ENCODE results near the gene TPCN2. TPM values are rescaled to one million over a fixed set of nuclear protein-coding genes. Genes with fewer than 3 reads are reported as not detected.

The TPCN2 gene
- total and polyA plus RNA-seq, 9 of the 15 experiments (the other 6 are each of a cell fraction or from before 2014, with no cell fraction given): 0.66 to 10.2 (median 4.6) TPM

- Histone ChIP-seq H3K4me3 (no peak overlapping the region), H3K9ac (ENCODE audit: insufficient read depth in 1 of 2, low read depth in 2 of 2, low read length in 2 of 2) (no peak overlapping the region), H3K27me3 (ENCODE audit: control insufficient read depth in 2 of 2, insufficient read depth in 2 of 2, low read length in 2 of 2) (peaks cover 4 to 54% of the 10 kb centered on the region in 2 experiments), H3K9me3 (replicated peaks; ENCODE audit: control insufficient read depth, insufficient read depth, low read depth, low read length) (no peaks in the 10 kb centered on the region), H3K79me2 (ENCODE audit: control insufficient read depth, insufficient read depth, low read length) (no peaks in the 10 kb centered on the region; the same call in 2 of the 3 replicates), H2AFZ (ENCODE audit: low read depth, low read length) (0 out of 2 replicates have a peak overlapping the region, but pooled peaks have one; percentile 46), H3K36me3 (ENCODE audit: control insufficient read depth, insufficient read depth, low read length) (no peaks in the 10 kb centered on the region), H4K20me1 (replicated peaks; ENCODE audit: control insufficient read depth, insufficient read depth, low read length) (no peaks in the 10 kb centered on the region), H3K4me2 (ENCODE audit: insufficient read depth, low read length) (peak overlapping the region; percentile 68; the same call in 1 of the 2 replicates), H3K27ac (ENCODE audit: extremely low read depth, low read depth, low read length) (no peak overlapping the region), H3K4me1 (replicated peaks in 1 of 2; ENCODE audit: control insufficient read depth in 2 of 2, insufficient read depth in 2 of 2, low read length in 2 of 2) (peaks cover 27 to 36% of the 10 kb centered on the region in 2 experiments; a peak in 4 of 5 replicates), H3K9me1 (ENCODE audit: control insufficient read depth, insufficient read depth, low read length) (peaks cover 4% of the 10 kb centered on the region)
- ATAC-seq: no peak
- no peak for TF ChIP-seq HBP1 (CRISPR knock-in tag; IDR thresholded peaks at IDR 0.05)
- no peak for TF ChIP-seq TGIF2 (CRISPR knock-in tag; IDR thresholded peaks at IDR 0.05)
- TF ChIP-seq RFX5 (IDR thresholded peaks at IDR 0.05; ENCODE audit: low read depth, low read length): no peak
- no peak for TF ChIP-seq POLR3A (IDR thresholded peaks at IDR 0.05; ENCODE audit: borderline replicate concordance, extremely low read depth, insufficient read depth, insufficient read length)
- TF ChIP-seq MTA2 (IDR thresholded peaks at IDR 0.05; ENCODE audit: low read depth): no peak
- TF ChIP-seq THRA (IDR thresholded peaks at IDR 0.05): no peak
- TF ChIP-seq ZNF140 (CRISPR knock-in tag; IDR thresholded peaks at IDR 0.05): no peak
- no peak for TF ChIP-seq SMARCB1 (IDR thresholded peaks at IDR 0.05; ENCODE audit: insufficient read length, low read depth)
- no peak for TF ChIP-seq MIER1 (IDR thresholded peaks at IDR 0.05; ENCODE audit: low read depth)
- TF ChIP-seq ZNF354B (CRISPR knock-in tag; IDR thresholded peaks at IDR 0.05): no peak
- no peak for TF ChIP-seq NONO (IDR thresholded peaks at IDR 0.05; ENCODE audit: low read depth in 2 of 2, low read length in 1 of 2)
- TF ChIP-seq SAFB2 (IDR thresholded peaks at IDR 0.05; ENCODE audit: borderline replicate concordance, low read depth, low read length, severe bottlenecking): no peak
- TF ChIP-seq ELF4 (CRISPR knock-in tag; IDR thresholded peaks at IDR 0.05): no peak
- no peak for TF ChIP-seq LARP7 (IDR thresholded peaks at IDR 0.05)
- no peak for TF ChIP-seq SNRNP70 (optimal IDR thresholded peaks at IDR 0.05; ENCODE audit: low read depth, low read length)
- TF ChIP-seq NR0B1 (IDR thresholded peaks at IDR 0.05; ENCODE audit: partially characterized antibody): no peak
- TF ChIP-seq DACH1 (IDR thresholded peaks at IDR 0.05; ENCODE audit: partially characterized antibody): no peak
- TF ChIP-seq ZNF143 (CRISPR knock-in tag; IDR thresholded peaks at IDR 0.05): no peak
- no peak for TF ChIP-seq ETV1 (tag; conservative IDR thresholded peaks at IDR 0.05; ENCODE audit: low read depth)
- POLR2A ChIA-PET: interaction anchor here (0.6 to 0.7 kb wide), 3 partner anchors 29 to 228 kb away, joined by 3 read pairs; no protein-coding TSS in a partner anchor
- BruUV-seq (replicated peaks): no TSS peak
- no peak for DNase-seq (ENCODE audit: extremely low read depth in 1 of 4, low spot score in 3 of 4)
- 37% methylated on average over 20 of the region's 21 CpGs for WGBS (ENCODE audit: insufficient coverage, low coverage, missing lambda C conversion rate)
- FAIRE-seq: no peak
- intact Hi-C loops (cut with micrococcal nuclease): no loop called here
- in situ Hi-C loops (cut with MboI): no loop called here
- CTCF ChIA-PET (ENCODE audit: low intra/inter-chr PET ratio): no interaction called here
Observed at GRCh38 chr11:69154211-69154913, 105.6 kb downstream of the TPCN2 start.

All from K562 (cell line).